Osteocyte (in vitro differentiated cells): ENCODE results near the gene SCMH1. TPM values are rescaled to one million over a fixed set of nuclear protein-coding genes. Genes with fewer than 3 reads are reported as not detected.

Experiments
- DNase-seq: peaks from one replicate; pipeline ENCODE4 v3.0.0; 2021; ENCODE audit warnings: mixed read lengths; ENCODE audit not compliant: unreplicated experiment; ENCODE audit errors: extremely low spot score
- H3K27ac Mint-ChIP-seq: one replicate; pipeline ENCODE4 v1.8.0; 2021; ENCODE audit warnings: mild to moderate bottlenecking, mixed read lengths; ENCODE audit not compliant: unreplicated experiment
- H3K27me3 Mint-ChIP-seq: one replicate; pipeline ENCODE4 v1.8.0; 2021; ENCODE audit warnings: mixed read lengths; ENCODE audit not compliant: unreplicated experiment
- H3K36me3 Mint-ChIP-seq: one replicate; pipeline ENCODE4 v1.8.0; 2021; ENCODE audit warnings: mixed read lengths; ENCODE audit not compliant: unreplicated experiment
- H3K4me1 Mint-ChIP-seq: one replicate; pipeline ENCODE4 v1.8.0; 2021; ENCODE audit warnings: mixed read lengths; ENCODE audit not compliant: unreplicated experiment
- H3K4me3 Mint-ChIP-seq: one replicate; pipeline ENCODE4 v1.8.0; 2021; ENCODE audit warnings: mild to moderate bottlenecking, moderate library complexity, mixed read lengths; ENCODE audit not compliant: unreplicated experiment
- H3K9me3 Mint-ChIP-seq: one replicate; pipeline ENCODE4 v1.8.0; 2021; ENCODE audit warnings: mixed read lengths; ENCODE audit not compliant: unreplicated experiment
- total RNA-seq: library from RNA; stranded (reverse); gene quantifications from 2 replicates; pipeline ENCODE4 v1.2.1, GENCODE V29; 2021
- TF ChIP-seq, protein P1 (sequence below): fragments of 200-600 bp; sonication (generic); IDR thresholded peaks from 2 replicates; pipeline ENCODE4 v1.5.0; 2021; ENCODE audit warnings: antibody characterized with exemption, mild to moderate bottlenecking, moderate library complexity

Gene SCMH1
- total RNA-seq, 1 donor from 2014 or later: 37.5 TPM

DNA sequence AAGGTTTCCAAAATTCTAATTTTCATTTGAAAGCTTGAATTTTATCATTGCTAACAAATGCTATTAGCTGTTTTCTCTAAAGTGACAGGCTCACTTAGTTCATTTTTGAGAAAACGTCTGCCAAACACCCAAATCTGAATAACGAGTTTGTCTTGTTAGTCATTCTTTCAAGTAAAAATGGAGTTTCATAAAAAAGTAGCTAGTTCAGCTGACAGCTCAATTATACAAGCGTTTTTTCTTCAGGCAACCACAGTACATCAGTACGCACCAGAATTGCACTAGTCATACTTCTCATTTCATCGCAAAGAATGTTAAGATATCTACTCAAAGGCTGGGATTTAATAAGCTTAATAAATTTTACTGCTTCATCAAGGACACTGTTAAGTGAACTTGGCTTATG lies 148.3 kb downstream of the SCMH1 start:
- no peak for DNase-seq
- Mint-ChIP-seq H3K9me3 (no peaks in the 10 kb centered on the region), H3K27ac (no peak overlapping the region), H3K36me3 (peaks cover 4% of the 10 kb centered on the region), H3K4me3 (no peak overlapping the region), H3K27me3 (no peaks in the 10 kb centered on the region), H3K4me1 (peaks cover 1% of the 10 kb centered on the region)
- TF ChIP-seq, protein P1, sequence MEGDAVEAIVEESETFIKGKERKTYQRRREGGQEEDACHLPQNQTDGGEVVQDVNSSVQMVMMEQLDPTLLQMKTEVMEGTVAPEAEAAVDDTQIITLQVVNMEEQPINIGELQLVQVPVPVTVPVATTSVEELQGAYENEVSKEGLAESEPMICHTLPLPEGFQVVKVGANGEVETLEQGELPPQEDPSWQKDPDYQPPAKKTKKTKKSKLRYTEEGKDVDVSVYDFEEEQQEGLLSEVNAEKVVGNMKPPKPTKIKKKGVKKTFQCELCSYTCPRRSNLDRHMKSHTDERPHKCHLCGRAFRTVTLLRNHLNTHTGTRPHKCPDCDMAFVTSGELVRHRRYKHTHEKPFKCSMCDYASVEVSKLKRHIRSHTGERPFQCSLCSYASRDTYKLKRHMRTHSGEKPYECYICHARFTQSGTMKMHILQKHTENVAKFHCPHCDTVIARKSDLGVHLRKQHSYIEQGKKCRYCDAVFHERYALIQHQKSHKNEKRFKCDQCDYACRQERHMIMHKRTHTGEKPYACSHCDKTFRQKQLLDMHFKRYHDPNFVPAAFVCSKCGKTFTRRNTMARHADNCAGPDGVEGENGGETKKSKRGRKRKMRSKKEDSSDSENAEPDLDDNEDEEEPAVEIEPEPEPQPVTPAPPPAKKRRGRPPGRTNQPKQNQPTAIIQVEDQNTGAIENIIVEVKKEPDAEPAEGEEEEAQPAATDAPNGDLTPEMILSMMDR: no peak

DNA sequence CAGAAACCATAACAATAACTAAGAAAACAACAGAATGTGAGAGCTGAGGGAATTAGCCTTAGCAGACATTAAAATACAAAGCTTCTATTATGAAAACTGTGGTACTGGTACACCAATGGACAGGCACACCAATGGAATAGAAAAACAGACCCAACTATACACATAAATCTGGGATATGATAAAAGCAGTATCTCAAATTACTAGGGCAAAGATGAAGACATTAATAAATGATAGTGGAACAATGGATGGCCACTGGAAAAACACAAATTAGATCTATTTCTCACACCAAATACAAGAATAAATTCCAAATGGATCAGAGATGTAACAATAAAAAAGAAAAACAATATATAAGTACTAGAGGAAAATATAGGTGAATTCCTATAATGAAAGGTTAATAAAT lies 155.2 kb downstream of the SCMH1 start:
- Mint-ChIP-seq H3K9me3 (no peaks in the 10 kb centered on the region), H3K4me1 (peaks cover 2% of the 10 kb centered on the region), H3K27me3 (no peaks in the 10 kb centered on the region), H3K27ac (no peak overlapping the region), H3K4me3 (no peak overlapping the region), H3K36me3 (peaks cover 7% of the 10 kb centered on the region)
- DNase-seq: no peak
- TF ChIP-seq, protein P1: no peak

DNA sequence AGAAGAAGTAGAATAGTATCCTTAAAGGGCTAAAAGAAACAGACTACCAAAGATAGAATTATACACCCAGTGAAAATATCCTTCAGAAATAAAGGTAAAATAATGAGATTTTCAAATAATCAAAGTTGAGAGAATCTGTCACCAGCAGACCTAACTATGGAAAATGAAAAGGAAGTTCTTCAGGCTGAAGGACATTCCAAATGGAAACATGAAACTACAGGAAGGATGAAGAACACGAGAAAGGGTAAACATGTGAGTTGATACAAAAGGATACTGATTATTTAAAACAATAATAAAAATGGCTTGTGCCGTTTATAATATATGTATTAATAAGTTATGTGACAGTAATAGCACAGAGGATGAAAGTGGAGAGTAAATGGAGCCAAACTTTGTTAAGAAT lies 163.5 kb downstream of the SCMH1 start:
- Mint-ChIP-seq H3K9me3 (peaks cover 17% of the 10 kb centered on the region), H3K4me1 (peaks cover 2% of the 10 kb centered on the region), H3K4me3 (no peak overlapping the region), H3K27me3 (no peaks in the 10 kb centered on the region), H3K27ac (no peak overlapping the region), H3K36me3 (peaks cover 12% of the 10 kb centered on the region)
- no peak for DNase-seq
- TF ChIP-seq, protein P1: no peak

DNA sequence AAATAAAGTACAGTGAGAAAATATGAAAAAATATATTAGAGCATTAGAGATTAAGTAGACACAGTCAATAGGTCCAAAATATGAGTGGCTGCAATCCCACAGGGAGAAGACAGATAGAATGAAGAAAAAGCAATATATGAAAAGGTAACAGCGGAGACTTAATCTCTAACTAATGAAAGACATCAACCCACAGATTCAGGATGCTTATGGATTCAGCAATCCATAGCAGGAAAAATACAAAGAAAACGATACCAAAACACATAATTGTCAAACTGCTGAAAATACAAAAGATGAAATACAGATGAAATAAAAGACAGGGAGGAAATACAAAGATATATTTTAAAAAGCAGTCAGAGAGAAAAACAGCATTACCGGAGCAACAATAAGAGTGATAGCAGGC lies 163.9 kb downstream of the SCMH1 start:
- no peak for DNase-seq
- TF ChIP-seq, protein P1: no peak
- no peaks in the 10 kb centered on the region for H3K27me3 Mint-ChIP-seq

DNA sequence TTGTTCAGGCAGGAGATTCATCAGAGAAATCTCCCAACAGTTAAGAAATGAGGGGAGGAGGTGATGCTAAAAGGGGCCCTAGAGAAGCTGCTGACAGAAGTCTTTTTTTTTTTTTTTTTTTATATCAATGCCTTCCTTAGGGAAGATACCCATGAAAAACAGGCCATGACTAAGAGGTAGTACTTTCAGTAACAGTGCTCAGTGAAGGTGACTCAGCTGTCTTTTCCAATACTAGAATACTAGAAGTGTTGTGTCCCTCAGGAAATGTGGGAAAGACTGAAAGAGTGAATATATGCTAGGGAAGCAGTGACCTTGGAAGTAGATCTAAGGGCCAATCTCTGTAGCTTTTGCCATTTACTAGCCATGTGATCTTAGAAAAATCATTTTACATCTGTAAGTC lies 168.1 kb downstream of the SCMH1 start:
- H3K4me1 Mint-ChIP-seq: peaks cover 2% of the 10 kb centered on the region
- no peak overlapping the region for H3K4me3 Mint-ChIP-seq
- TF ChIP-seq, protein P1: no peak
- H3K36me3 Mint-ChIP-seq: peaks cover 22% of the 10 kb centered on the region
- no peaks in the 10 kb centered on the region for H3K27me3 Mint-ChIP-seq
- DNase-seq: no peak
- peaks cover 15% of the 10 kb centered on the region for H3K9me3 Mint-ChIP-seq
- no peak overlapping the region for H3K27ac Mint-ChIP-seq

More for the DNA sequence above, 163.9 kb downstream of the SCMH1 start:
- Mint-ChIP-seq H3K27ac (no peak overlapping the region), H3K9me3 (peaks cover 17% of the 10 kb centered on the region), H3K4me1 (peaks cover 2% of the 10 kb centered on the region), H3K4me3 (no peak overlapping the region), H3K36me3 (peaks cover 11% of the 10 kb centered on the region)
